SHP77 (cell line): Measurements from ENCODE around the gene WDR44.
"Not testable (repeated sequence)": the region's sequence is repeated elsewhere in the genome, so short reads cannot be mapped to it uniquely, and the experiment has no call there.

ENCODE experiments used
- DNase-seq, 2 experiments: peaks; one replicate each; lab custom pipeline; 2025; lab: John Stamatoyannopoulos, UW

The WDR44 gene

DNA sequence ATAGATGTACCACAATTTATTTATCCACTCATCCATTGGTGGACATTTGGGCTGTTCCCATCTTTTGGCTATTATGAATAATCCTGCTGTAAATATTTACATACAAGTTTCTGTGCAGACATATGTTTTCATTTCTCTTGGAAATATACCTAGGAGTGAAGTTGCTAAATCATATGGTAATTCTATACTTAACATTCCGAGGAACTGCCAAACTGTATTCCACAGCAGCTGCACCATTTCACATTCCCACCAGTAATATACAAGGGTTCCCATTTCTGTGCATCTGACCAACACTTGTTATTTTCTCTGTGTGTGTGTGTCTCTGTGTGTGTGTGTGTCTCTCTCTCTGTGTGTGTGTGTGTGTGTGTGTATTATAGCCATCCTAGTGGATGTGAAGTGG is 134.3 kb downstream of the WDR44 start:
- DNase-seq = no peak

DNA sequence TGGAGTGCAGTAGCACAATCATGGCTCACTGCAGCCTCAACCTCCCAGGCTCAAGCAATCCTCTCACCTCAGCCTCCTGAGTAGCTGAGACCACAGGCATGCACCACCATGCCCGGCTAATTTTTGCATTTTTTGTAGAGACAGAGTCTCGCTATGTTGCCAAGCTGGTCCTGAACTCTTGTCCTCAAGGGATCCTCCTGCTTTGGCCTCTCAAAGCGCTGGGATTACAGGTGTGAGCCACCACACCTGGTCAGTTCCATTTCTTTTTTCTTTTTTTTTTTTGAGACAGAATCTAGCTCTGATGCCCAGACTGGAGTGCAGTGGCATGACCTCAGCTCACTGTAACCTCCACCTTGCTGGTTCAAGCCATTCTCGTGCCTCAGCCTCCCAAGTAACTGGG is 136.5 kb downstream of the WDR44 start:
- not testable (repeated sequence) for DNase-seq

DNA sequence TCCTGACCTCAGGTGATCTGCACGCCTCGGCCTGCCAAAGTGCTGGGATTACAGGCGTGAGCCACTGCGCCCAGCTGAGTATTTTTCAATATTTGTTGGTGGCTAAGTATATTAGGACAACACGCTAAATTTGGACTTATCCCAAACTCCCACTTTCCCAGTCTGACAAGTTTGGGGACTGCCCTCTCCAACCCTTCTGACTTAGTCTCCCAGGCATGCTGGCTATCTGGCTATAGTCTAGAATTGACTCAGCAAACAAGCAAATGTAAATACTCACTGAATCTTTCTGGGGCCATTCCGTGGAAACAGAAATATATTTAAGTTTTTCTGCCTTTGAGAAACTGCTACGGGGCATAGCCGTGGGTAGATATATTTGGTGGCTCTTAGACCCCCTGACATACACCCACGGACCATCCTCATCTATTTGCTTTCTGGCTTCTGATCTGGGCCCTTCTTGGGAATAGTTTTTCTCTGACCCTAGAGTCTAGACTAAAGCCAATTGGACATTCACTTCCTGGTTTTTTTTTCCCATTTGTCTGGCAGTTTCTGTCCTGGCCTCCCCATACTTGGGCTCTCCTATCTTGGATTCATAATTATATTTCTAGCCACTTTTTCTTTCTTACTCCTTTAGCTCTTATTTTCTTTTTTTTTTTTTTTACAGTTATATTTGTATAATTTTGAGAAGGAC is 138.5 kb downstream of the WDR44 start:
- no peak for DNase-seq

DNA sequence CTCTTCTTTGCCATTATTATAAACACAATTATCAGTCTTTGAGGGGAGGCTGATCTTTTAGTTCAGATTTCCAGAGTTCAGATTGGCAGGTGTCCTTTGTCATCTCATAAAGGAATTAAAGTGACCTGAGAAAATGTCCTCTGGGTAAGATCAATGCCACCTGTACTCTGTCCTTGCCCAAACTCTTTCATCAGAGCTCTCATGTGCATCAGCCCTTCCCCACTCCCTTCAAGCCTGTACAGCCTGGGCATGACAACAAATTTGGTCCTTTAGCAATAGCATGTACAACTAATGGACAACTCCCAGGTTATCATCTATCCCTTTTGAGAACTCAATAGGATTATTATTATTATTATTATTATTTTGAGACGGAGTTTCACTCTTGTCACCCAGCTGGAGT is 140.8 kb downstream of the WDR44 start:
- DNase-seq = not testable (repeated sequence)

DNA sequence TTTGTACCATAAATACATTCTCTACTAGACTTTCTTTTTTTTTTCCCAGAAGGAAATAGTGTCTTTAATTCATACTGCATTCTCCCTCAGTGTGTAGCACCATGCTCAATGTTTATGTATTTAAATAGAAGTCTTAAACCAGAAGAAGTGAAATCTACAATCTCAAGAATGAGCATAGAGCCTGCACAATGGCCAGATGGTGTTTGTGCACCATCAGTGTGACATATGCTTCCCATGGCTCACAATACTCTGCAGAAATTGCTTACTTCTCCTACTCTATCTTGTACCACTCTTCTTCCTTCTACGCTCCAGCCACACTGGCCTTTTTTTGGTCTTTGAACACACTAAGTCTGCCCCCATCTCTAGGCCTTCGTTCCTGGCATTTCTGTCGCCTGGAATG is 147.1 kb downstream of the WDR44 start:
- no peak for DNase-seq

DNA sequence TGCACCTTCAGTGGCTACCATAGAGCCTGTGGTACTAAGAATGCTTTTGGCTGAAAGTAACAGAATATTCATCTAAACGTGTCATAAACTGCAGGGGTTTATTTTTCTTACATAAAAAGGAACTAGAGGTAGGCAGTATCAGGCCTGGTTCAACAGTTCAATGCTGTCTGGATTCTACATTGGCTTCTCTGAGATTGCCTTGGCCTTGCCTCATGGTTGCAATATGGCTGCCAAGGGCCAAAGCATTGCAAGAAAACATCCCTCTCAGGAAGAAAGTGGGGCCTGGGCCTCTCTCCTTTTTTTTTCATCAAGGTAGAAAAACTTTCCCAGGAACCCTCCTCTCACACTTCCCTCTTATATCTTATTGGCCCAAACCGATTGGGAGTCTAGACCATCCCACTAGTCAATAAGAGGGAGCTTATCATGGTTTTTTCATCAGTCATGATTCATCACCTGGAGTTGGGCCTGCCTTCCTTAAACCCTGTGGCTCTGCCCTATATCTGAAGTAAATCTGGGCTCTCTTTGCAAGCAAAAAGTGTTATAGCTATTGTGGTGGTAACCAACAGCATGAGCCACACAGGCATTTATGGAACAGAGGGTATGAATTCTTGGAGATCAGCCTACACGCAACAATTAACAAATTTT is 147.9 kb downstream of the WDR44 start:
- no peak for DNase-seq

DNA sequence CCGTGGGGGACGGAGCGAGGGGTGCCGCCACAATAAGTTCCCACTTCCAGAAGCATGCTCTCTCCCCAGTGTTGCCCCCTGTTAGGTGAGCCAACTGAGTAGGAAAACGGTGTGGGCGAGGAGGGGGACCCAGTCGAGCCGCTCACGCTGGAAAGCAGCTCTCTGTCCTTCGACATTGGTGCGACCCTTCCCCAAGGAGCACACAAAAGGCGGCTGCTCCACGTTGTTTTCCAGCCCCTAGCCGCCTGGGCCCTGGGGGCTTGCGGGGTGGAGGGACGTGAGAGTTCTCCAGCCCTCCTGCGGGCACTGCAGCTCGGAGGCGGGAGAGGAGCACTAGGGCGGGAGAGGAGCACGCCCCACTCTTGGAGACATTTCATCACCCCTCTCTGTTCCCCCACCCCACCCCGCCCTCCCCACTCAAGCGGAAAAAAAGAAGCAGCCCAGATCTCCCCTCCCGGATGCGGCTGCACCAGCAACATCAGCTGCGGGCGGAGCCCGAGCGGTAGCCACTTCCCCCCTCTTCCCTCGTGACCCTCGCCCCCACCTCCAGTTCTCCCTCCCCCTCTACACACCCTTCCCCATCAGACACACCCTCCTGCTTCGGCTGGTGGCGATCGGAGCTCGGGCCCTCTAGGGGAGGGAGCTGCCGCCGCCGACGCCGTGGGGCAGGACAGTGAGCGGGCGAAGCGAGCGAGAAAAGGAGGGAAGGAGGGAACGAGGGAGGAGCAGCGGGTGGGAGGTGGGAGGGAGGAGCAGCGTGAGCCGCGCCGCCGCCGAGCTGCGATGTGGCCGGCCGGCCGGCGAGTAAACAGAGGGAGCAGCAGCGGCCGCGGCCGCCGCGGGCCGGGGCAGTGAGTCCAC is 149.4 kb downstream of the WDR44 start, which contains the start of gene DOCK11:
TSS of gene DOCK11 (plus strand) at position 755 of the 861 bp plus-strand sequence. CDS start 157 bp downstream, outside the sequence.
- DNase-seq = peak; percentile 42 to 48

DNA sequence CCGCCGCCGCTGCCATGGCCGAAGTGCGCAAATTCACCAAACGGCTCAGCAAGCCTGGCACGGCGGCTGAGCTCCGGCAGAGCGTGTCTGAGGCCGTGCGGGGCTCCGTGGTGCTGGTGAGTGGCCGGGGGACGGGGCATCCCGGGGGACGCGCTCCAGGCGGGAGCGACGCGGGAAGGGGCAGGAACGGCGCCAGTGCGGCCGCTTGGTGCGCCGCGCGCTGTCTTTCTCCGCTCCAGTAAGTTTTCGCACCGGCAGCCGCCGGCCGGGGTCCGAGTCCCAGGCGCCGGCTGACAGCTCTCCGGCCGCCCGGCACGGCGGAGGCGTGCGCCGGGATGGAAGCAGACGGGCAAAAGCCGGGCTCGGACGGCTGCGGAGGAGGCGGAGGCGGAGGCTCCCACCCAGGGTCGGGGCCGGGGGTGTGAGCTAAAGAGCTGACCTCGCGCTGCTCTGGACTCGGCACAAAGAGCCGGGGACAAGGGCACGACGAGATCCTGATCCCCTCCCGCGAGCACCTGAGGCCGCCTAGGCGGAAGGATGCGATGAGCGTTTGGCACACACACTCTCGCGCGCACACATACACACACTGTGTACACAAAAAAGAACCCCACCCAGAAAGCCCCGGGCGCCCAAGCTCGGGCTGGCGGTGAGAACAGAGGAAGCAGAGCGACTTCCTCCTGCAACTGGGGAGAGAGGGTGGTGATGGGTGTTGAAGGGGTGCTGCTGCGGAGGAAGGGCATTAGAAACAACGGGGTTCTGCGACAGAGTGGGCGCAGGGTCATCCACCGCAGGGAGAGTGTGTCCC is 150.3 kb downstream of the WDR44 start:
- peak; percentile 30 to 59 for DNase-seq

DNA sequence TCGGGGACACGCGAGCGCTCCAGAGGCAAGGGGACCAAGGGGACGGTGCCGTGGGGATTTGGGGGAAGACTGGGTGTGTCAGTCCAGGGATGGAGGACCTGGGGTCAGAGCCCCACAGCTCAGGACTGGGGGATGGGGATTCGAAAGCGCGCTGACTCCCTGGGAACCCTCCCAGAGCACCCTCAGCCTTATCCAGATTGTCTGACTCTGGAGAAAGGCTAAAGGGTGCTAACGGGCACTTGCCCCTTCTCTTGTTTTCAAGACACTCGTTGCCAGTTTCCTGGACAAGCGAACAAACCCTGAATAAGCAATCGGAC is 150.8 kb downstream of the WDR44 start:
- no peak for DNase-seq

DNA sequence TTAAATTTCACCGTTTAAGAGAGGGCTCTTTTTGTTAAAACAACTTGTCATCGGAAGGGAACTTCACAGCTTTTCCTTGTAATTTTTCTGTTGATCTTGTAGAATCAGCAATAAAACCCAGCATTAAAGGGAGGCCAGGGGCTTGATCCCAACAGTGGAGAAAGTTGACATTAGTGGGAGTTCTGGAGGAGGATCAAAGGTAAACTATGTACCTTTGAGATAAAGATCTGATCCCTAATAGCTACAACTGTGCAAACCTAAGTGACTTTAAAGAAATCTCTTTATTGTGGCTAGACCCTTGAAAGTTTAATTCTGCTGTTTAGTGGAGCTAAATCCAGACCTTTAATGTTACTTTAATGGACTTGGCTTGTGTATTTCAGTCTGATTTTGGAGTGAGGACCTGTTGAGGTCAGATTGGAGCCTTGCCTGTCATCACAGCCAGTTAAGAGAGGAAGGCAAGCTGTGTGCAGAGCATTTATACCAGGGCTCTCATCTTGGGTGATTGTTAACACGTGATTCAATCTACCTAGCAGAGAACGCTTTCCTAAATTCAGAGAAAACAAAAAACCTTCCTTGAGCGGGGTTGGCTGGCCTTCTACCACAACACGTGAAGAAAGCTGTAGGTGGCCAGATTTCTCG is 151.4 kb downstream of the WDR44 start:
- DNase-seq = no peak

DNA sequence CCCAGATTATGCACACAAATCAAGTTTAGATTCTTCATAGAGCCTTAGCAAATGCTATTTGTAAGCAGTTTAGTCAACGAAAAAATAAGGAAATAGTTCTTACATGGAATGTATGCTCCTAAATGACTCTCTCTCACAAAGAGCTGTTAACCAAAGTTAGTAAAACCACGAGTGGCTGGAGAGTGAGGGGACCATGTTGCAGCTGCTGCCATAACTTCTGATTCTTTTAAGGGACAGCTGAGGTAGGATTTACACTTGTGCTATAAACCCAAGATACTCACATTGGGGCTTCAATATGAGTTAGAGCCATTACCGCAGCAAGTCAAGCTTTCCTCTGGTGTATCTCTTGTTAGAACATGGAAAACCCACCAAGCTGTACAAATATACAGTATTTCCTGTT is 152.4 kb downstream of the WDR44 start:
- no peak for DNase-seq

DNA sequence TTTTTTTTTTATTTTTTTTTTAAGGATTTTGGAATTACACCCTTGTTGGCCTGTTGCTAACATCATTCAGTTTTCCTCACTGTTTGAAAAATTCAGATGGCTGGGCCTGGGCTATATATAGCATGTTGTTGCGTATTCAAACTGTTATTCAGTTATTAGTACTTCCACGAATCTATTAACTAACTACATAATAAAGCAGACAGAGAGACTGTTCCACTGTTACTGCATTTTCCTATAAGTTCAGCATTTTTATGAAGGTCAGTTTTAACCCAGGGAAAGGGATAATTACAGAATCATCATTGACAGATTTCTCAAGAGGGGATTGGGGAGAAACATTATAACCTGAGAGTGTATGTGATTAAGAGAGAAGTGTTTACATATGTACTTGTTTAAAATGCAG is 152.8 kb downstream of the WDR44 start:
- no peak for DNase-seq

DNA sequence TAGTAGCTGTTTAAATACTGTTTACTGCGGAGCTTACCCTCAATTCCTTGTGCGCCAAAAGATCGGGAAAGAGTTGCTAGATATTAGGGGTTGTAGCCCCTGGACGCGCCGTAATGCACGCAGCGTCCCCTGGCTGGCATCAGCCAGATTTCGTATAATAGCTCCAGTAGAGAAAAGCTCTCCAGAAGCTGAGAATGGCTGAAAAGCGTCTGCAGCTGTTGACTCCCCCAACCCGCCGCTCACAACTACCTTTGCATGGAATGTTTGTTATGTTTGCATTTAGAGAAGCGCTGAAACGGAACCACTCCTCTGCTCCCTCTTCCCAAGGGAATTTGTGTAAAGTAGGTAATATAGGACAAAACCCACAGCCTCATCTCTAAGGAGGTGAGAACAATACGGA is 153.4 kb downstream of the WDR44 start:
- DNase-seq = no peak
